ENCODE data around the gene CKLF.

- TF ChIP-seq POLR2A (IDR thresholded peaks at IDR 0.05), result no peak
- no peak for TF ChIP-seq CTCF (IDR thresholded peaks at IDR 0.05)
- TF ChIP-seq EP300 (IDR thresholded peaks at IDR 0.05), result no peak
- no peak for TF ChIP-seq POLR2AphosphoS5 (IDR thresholded peaks at IDR 0.05)
These were observed 11.4 kb downstream of the CKLF start for GRCh38 chr16:66563574-66564334.
